Measurements from ENCODE around the gene CAPSL.

CAPSL gene

GRCh38 chr5:35921930-35922329 lies 16.5 kb downstream of the CAPSL start:
- H3K9ac ChIP-seq (ENCODE audit: low read length): no peak overlapping the region
- H4K20me1 ChIP-seq (ENCODE audit: insufficient read depth, low read length): no peaks in the 10 kb centered on the region
- H3K79me2 ChIP-seq (ENCODE audit: low read length): no peaks in the 10 kb centered on the region
- no peaks in the 10 kb centered on the region for H3K9me3 ChIP-seq (ENCODE audit: insufficient read depth, low read length)
- no peak overlapping the region for H3K27ac ChIP-seq (ENCODE audit: low read length)
- H3K4me3 ChIP-seq (ENCODE audit: low read length): no peak overlapping the region
- TF ChIP-seq CTCF (IDR thresholded peaks at IDR 0.05; ENCODE audit: low read depth, low read length): no peak
- TF ChIP-seq EZH2phosphoT487 (IDR thresholded peaks at IDR 0.05; ENCODE audit: low read depth): no peak
- no peaks in the 10 kb centered on the region for H3K36me3 ChIP-seq (replicated peaks; ENCODE audit: low read depth, low read length)
- H3K27me3 ChIP-seq (ENCODE audit: low read depth, low read length): no peaks in the 10 kb centered on the region
- no peaks in the 10 kb centered on the region for H3K4me1 ChIP-seq (ENCODE audit: low read length)
- H2AFZ ChIP-seq (ENCODE audit: low read depth, low read length): no peak overlapping the region
- no peak overlapping the region for H3K4me2 ChIP-seq (ENCODE audit: low read length)

DNA sequence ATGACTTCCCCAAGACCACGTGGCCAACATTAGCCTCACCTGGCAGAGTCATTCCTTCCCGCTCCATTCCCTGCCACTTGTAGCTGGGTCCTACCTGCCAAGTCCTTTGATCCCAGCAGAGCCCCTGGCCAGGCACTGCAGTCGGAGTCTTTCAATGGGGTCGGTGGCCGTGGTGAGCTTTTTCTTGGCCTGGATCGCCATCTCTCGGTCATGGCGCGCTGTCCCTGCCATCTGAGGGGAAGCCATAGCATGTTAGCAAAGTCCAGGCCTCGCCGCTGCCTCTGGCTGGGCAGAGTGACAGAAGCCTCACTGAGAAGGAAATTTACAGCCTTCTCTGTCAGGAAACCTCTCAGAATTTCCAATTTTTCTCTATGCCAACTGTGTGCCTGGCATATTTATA lies 17.5 kb downstream of the CAPSL start:
- H3K79me2 ChIP-seq (ENCODE audit: low read length): no peaks in the 10 kb centered on the region
- no peak overlapping the region for H3K9ac ChIP-seq (ENCODE audit: low read length)
- H3K4me3 ChIP-seq (ENCODE audit: low read length): no peak overlapping the region
- no peaks in the 10 kb centered on the region for H3K4me1 ChIP-seq (ENCODE audit: low read length)
- TF ChIP-seq EZH2phosphoT487 (IDR thresholded peaks at IDR 0.05; ENCODE audit: low read depth): no peak
- no peak for TF ChIP-seq CTCF (IDR thresholded peaks at IDR 0.05; ENCODE audit: low read depth, low read length)
- H3K36me3 ChIP-seq (replicated peaks; ENCODE audit: low read depth, low read length): no peaks in the 10 kb centered on the region
- no peaks in the 10 kb centered on the region for H3K9me3 ChIP-seq (ENCODE audit: insufficient read depth, low read length)
- no peak overlapping the region for H3K27ac ChIP-seq (ENCODE audit: low read length)
- no peak overlapping the region for H2AFZ ChIP-seq (ENCODE audit: low read depth, low read length)
- no peaks in the 10 kb centered on the region for H3K27me3 ChIP-seq (ENCODE audit: low read depth, low read length)
- H3K4me2 ChIP-seq (ENCODE audit: low read length): no peak overlapping the region
- H4K20me1 ChIP-seq (ENCODE audit: insufficient read depth, low read length): no peaks in the 10 kb centered on the region

DNA sequence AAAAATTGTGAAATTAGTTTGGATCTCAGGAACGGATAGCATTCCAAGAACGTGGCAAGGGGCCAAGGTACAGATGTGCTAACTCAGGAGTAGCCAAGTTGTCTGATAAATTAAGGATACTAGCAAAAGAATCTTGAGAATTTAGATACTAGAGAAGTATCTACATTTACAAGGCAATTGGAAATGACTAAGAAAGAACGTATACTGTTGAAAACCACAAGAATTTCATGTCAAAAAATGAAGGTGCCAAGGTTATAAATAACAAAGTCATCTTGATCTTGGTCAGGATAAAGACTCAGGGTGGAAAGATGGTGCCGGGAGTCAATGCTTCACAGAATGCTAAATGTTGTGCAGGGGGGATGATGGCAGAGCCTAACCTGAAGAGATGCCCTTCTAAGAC lies 19.2 kb downstream of the CAPSL start:
- no peak overlapping the region for H2AFZ ChIP-seq (ENCODE audit: low read depth, low read length)
- no peak for TF ChIP-seq EZH2phosphoT487 (IDR thresholded peaks at IDR 0.05; ENCODE audit: low read depth)
- TF ChIP-seq CTCF (IDR thresholded peaks at IDR 0.05; ENCODE audit: low read depth, low read length): no peak
- H3K4me3 ChIP-seq (ENCODE audit: low read length): no peak overlapping the region
- H3K27ac ChIP-seq (ENCODE audit: low read length): no peak overlapping the region
- no peaks in the 10 kb centered on the region for H3K79me2 ChIP-seq (ENCODE audit: low read length)
- H4K20me1 ChIP-seq (ENCODE audit: insufficient read depth, low read length): no peaks in the 10 kb centered on the region
- H3K27me3 ChIP-seq (ENCODE audit: low read depth, low read length): no peaks in the 10 kb centered on the region
- H3K4me2 ChIP-seq (ENCODE audit: low read length): no peak overlapping the region
- no peaks in the 10 kb centered on the region for H3K4me1 ChIP-seq (ENCODE audit: low read length)
- H3K36me3 ChIP-seq (replicated peaks; ENCODE audit: low read depth, low read length): no peaks in the 10 kb centered on the region
- no peaks in the 10 kb centered on the region for H3K9me3 ChIP-seq (ENCODE audit: insufficient read depth, low read length)
- H3K9ac ChIP-seq (ENCODE audit: low read length): no peak overlapping the region

GRCh38 chr5:35908814-35909213 lies 29.6 kb downstream of the CAPSL start:
- Histone ChIP-seq H3K9me3 (ENCODE audit: insufficient read depth, low read length) (no peaks in the 10 kb centered on the region), H3K36me3 (replicated peaks; ENCODE audit: low read depth, low read length) (no peaks in the 10 kb centered on the region), H3K79me2 (ENCODE audit: low read length) (no peaks in the 10 kb centered on the region), H3K27me3 (ENCODE audit: low read depth, low read length) (no peaks in the 10 kb centered on the region), H3K9ac (ENCODE audit: low read length) (no peak overlapping the region), H3K4me3 (ENCODE audit: low read length) (no peak overlapping the region), H2AFZ (ENCODE audit: low read depth, low read length) (no peak overlapping the region), H3K27ac (ENCODE audit: low read length) (no peak overlapping the region), H3K4me1 (ENCODE audit: low read length) (no peaks in the 10 kb centered on the region; the same call in 1 of the 2 replicates), H3K4me2 (ENCODE audit: low read length) (no peak overlapping the region), H4K20me1 (ENCODE audit: insufficient read depth, low read length) (no peaks in the 10 kb centered on the region)
- no peak for TF ChIP-seq CTCF (IDR thresholded peaks at IDR 0.05; ENCODE audit: low read depth, low read length)
- no peak for TF ChIP-seq EZH2phosphoT487 (IDR thresholded peaks at IDR 0.05; ENCODE audit: low read depth)

Data from OCI-LY3 (cell line).